Renal cortical epithelial cell (primary cell): ENCODE measurements around the gene GOLGA2. TPM values are rescaled to one million over a fixed set of nuclear protein-coding genes. Genes with fewer than 3 reads are reported as not detected.

Experiments used
- DNase-seq: peaks from one replicate; pipeline ENCODE4 v3.0.0-alpha.2; 2011; ENCODE audit warnings: low read depth
- total RNA-seq: library from RNA; depleted of rRNA; stranded (reverse); fragments of >200 nt; gene quantifications from 2 replicates; pipeline ENCODE4 v1.2.3, GENCODE V29; 2014

The GOLGA2 gene
- total RNA-seq, 1 donor from 2014 or later, result 89.6 TPM

DNA sequence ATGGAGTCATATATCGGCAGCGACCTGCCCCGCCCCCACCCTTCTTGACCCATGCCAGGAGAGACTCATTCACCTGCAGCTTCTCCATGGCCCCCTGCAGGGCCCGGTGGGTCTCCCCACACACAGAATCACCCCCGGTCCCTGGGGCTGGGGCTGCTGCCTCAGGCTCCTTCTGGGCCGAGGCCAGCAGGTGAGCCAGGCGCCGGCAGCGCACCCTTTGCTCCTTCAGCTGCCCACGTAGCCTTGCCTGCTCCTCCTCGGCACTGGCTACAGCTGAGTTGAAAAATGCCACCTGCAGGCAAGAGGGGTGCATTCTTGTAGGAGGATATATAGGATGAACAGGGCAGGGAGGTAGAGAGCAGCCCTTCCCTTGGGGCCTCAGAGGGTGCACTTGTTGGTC is 17.9 kb downstream of the GOLGA2 start:
- no peak for DNase-seq

- DNase-seq, result no peak
These were observed 18.6 kb downstream of the GOLGA2 start for GRCh38 chr9:128257086-128257825.

- no peak for DNase-seq
These were observed 20.7 kb downstream of the GOLGA2 start for GRCh38 chr9:128254855-128255759.

- no peak for DNase-seq
These were observed 21.4 kb downstream of the GOLGA2 start for GRCh38 chr9:128254362-128254761.

DNA sequence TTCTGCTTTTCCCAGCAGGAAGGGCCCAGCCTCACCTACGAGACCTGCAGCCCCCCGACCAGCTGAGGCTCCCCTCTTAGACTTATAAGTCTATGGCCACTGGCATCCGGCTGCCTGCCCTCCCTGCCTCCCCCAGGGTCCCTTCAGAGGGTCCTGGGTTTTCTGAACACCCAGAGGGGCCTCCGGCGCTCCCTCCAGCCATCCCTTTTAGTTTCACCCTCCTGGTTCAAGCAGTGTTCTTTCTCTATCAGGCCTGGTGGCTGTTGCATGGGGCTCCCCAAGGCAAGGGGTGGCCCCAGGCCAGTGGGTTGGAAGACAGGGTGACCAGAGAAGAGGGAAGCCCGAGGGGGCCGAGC is 21.8 kb downstream of the GOLGA2 start:
- no peak for DNase-seq

GRCh38 chr9:128253140-128253990 is 22.4 kb downstream of the GOLGA2 start:
- DNase-seq, result no peak

GRCh38 chr9:128252317-128253139 is 23.3 kb downstream of the GOLGA2 start:
- no peak for DNase-seq

- peak; percentile 39 for DNase-seq
These were observed 24.1 kb downstream of the GOLGA2 start for GRCh38 chr9:128251732-128252100.

- DNase-seq, result no peak
These were observed 24.7 kb downstream of the GOLGA2 start for GRCh38 chr9:128250839-128251731.

- peak; percentile 39 for DNase-seq
These were observed 25.6 kb downstream of the GOLGA2 start for GRCh38 chr9:128249908-128250838.

DNA sequence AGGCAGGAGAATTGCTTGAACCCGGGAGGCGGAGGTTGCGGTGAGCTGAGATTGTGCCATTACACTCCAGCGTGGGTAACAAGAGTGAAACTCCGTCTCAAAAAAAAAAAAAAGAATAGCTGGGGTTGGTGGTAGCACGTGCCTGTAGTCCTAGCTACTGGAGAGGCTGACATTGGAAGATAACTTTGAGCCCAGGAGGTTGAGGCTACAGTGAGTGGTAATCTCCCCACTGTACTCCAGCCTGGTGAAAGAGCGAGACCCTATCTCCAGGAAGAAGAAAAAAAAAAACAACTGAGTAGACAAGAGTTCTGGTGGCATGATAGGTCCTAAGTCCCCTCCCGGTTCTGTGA is 26.3 kb downstream of the GOLGA2 start:
- no peak for DNase-seq

DNA sequence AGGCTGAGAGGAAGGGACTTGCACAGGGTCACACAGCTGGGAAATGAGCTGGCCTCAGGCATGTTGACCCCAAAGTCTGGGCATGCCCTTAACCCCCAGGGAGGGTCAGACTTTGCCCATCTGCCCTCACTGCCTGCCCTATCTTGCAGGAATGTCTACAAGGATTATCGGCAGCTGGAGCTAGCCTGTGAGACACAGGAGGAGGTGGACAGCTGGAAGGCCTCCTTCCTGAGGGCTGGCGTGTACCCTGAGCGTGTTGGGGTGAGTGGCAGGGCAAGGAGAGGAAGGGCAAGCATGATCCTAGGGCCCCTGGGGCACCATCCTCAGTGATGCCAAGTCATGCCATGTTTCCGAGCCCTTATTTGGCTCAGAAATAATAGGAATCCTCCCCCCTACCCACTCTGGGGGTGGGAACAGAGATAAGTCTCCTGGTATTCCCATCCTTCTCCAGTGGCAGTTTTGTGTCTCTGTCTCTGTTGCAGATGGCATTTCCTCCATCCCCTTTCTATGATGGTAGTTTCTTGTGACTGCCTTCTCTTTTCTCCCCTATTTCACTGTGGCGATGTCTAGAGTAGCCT is 28.5 kb downstream of the GOLGA2 start:
- no peak for DNase-seq

DNA sequence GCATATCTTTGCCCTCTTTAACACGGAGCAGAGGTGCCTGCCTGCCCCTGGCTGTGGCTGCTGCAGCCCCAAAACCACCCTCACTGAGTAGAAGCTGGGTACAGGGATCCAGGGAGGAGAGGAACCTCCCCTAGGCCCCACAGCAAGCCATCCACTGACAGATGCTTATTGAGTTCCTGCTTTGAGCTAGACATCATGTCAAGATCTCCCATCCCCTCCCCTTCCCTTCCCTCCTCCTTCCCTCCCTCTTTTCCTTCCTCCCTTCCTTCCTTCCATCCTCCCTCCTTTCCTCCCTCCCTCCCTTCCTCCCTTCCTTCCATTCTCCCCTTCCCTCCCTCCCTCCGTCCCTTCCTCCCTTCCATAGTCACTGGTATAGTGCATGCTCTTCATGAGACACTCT is 29.3 kb downstream of the GOLGA2 start:
- no peak for DNase-seq

DNA sequence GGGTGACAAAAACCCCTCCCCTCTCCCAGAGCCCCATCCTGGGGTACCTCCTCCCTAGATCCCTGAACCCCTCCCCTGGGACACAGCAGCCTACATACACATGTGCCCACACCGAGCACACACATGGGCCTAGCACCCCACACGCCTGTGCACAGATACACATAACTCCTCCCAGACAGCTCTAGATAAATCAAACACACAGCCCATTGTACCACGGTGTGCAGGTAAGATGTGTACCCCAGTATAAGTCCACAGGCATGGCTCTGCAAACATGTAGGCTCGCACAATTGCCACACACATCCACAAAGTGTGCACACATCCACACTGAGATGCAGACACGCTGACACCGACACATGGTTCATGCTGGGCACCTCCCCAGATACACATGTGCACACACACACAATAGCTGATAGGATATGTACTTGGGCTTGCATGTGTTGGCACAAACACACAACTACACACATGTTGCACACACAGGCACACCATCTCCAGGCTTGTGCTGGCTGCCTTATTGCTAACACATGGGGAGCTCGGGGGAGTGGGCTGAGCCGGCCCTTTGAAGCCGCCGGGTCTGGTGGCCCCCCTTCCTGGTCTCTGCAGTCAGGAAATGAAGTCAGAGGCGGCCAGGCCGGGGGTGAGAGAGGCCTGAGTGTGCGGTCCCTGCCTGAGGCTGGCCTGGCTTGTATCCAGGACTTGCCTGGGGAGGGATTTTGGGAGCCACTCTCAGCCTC is 30.2 kb downstream of the GOLGA2 start:
- DNase-seq, result no peak

DNA sequence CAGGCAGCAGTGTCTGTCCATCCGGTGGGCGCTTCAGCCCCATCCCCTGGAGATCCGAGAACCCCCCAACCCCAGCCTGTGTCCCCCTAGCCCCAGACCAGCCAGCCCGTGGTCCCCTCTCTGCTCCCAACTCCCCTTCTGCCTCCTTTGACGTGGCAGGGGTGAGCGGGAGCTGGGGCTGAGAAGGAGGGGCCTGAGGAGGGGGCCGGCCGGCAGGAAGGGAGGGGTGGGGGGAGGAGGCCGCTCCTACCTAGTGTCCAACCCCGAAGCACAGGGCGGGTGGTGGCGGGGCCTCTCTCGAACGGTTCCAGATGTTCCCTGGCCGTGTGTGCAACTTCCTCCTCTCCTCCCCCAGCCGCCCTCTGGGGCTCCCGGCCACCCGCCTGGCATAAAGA is 31.0 kb downstream of the GOLGA2 start:
- no peak for DNase-seq

GRCh38 chr9:128244091-128244836 is 31.5 kb downstream of the GOLGA2 start:
- DNase-seq, result no peak

DNA sequence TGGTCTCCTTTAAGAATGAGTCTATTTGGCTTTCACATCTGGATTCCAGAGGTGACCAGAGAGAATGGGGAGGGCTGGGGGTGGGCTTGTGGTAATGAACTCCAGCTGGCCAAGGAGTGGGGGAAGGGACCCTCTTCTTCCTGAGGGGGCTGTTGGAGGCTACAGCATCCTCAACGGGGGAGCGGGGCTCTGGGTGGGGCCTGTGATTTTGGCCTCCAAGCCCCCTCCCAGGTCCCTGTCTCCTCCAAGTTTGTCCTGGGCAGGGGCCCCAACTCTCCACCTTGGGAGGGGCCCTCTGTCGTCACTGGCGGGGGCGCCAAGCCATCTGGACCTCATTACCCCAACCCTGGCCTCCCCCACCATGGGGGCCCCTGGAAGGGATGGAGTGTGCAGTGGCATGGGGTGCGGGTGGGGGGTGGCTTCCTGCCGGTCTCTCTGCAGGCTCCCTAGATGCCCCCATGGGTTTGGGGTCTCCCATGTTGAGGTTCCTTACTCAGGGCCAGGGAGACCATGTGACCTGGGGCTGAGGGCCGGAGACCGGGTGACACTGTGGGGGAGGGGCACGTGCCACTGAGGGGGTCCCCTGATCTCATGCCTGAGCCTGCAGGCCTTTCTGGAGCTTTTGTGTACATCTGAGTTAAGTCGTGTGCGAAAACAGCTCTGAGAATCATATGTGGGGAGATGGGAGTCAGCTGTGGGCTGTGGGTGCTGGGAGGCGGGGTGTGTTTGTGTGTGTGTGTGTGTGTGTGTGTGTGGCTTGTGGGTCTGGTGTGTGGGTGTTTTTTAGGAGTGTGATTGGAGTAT is 32.4 kb downstream of the GOLGA2 start:
- DNase-seq, result no peak
